Heart right ventricle (tissue), 16 donors: ENCODE results near the gene PPFIA2. TPM values are rescaled to one million over a fixed set of nuclear protein-coding genes. Genes with fewer than 3 reads are reported as not detected.

Source experiments
- ATAC-seq, 8 donors: fragments of 200-7000 bp; cut with Tn5 transposase; one replicate each; pipeline ENCODE4 v1.9.1; 2020; ENCODE audit warnings: mild to moderate bottlenecking in 8 of 8, moderate library complexity in 8 of 8, moderate number of reproducible peaks in 1 of 8
- DNase-seq, 2 donors: peaks; one replicate each; pipeline ENCODE4 v3.0.0-alpha.2; 2020
- H3K27ac ChIP-seq, 10 donors: fragments of 200-600 bp; sonication (generic) in 2 of 10; one replicate each; pipeline versions ENCODE4 v1.5.0 to v1.8.0; 2020 to 2022; ENCODE audit warnings: mild to moderate bottlenecking in 3 of 10
- H3K27me3 ChIP-seq, 7 donors: fragments of 200-600 bp; one replicate each; pipeline ENCODE4 v1.8.0; 2021 to 2022; ENCODE audit warnings: mild to moderate bottlenecking in 2 of 7
- H3K36me3 ChIP-seq, 9 donors: fragments of 200-600 bp; sonication (generic) in 1 of 9; one replicate each; pipeline versions ENCODE4 v1.5.0 to v1.8.0; 2020 to 2022; ENCODE audit warnings: mild to moderate bottlenecking in 2 of 9
- H3K4me1 ChIP-seq, 9 donors: fragments of 200-600 bp; sonication (generic) in 1 of 9; one replicate each; pipeline versions ENCODE4 v1.5.0 to v1.8.0; 2020 to 2022; ENCODE audit warnings: mild to moderate bottlenecking in 4 of 9
- H3K4me3 ChIP-seq, 10 donors: fragments of 200-600 bp; sonication (generic) in 2 of 10; one replicate each; pipeline versions ENCODE4 v1.5.0 to v1.8.0; 2020 to 2022; ENCODE audit warnings: mild to moderate bottlenecking in 7 of 10, moderate library complexity in 2 of 10
- H3K9me3 ChIP-seq, 11 donors: fragments of 200-600 bp in 10 of 11; sonication (generic) in 2 of 11; one replicate each; pipeline versions ENCODE4 v1.5.0 to v1.8.0; 2013 to 2022; ENCODE audit warnings: mild to moderate bottlenecking in 2 of 11, control low read depth in 1 of 11, moderate library complexity in 1 of 11
- WGBS, 2 donors: extraction: QIAGEN DNeasy Blood & Tissue Kit; methylation state at CpG; one replicate each; pipeline ENCODE4 v1.1.7; 2013; ENCODE audit warnings: inconsistent platforms in 1 of 2; 5-methylcytosine and 5-hydroxymethylcytosine counted together
- intact Hi-C, 10 donors: fragments of 100-400 bp; cut with DNase I; formaldehyde crosslinking; loops; one replicate each; pipeline versions ENCODE4 v1.11.1 to v1.14.2; 2022
- long read RNA-seq, 3 donors: library from polyadenylated mRNA; unstranded; transcript quantifications; one replicate each; pipeline ENCODE4 v2.0.0, GENCODE V29; 2020 to 2021
- polyA plus RNA-seq, 2 donors: library from polyadenylated mRNA; stranded (reverse); fragments of 200-250 nt; gene quantifications; one replicate each; pipeline ENCODE4 v1.2.3, GENCODE V29; 2013
- total RNA-seq, 10 donors: library from RNA; stranded (reverse); fragmentation: NEBNext Ultra II Directional in 3 of 10; extraction: Animal tissue kit (Norgen Biotek cat#: 25700) in 3 of 10; gene quantifications; one replicate each; pipeline versions ENCODE4 v1.2.1 to v1.2.4, GENCODE V29; 2021 to 2023
- TF ChIP-seq, protein P1 (sequence below), 9 donors: fragments of 200-600 bp; sonication (generic) in 2 of 9; IDR thresholded peaks; one replicate each; pipeline versions ENCODE4 v1.5.0 to v1.8.0; 2021 to 2022; ENCODE audit warnings: antibody characterized with exemption in 9 of 9, mild to moderate bottlenecking in 5 of 9, moderate library complexity in 1 of 9
- donor health status: Arrhythmogenic right ventricular cardiomyopathy.
- donor health status: ischemic (EF 13 %, LVEDD 7.1; RV severe dilation, severe dysfunction).
- donor health status: healthy with polysubstance abuse.
- donor health status: DM: no; HTN: yes; CAD: no.
- donor health status: DM: no; HTN: no; CAD: no.
- donor health status: ischemic (EF 25% LVEDD 6.9; RV normal size, moderate dysfunction).
- donor health status: ischemic (EF 25% LVEDD 5.7; RV mildly dilated, moderate dysfunction).
- donor health status: healthy.
- donor health status: DM: yes; HTN: yes; CAD: no.
- donor health status: Ischemic cardiomyopathy.
- donor health status: ischemic (EF 35%, LVEDD 5.7; RV mildly dilated, moderate dysfunction).
- donor health status: nonischemic (EF 11% LVEDD 7.7; RV severe dilation, severe dysfunction).
- donor health status: DM: yes; HTN: yes; CAD: no.
- donor health status: PGD.
- donor health status: ischemic (EF 29% LVEDD 5.4; RV normal size, mild dysfunction).
- donor health status: nonischemic (EF 23%, LVEDD 6.1; RV moderate dilation, normal function).

The PPFIA2 gene
- total RNA-seq (1 to 10 TPM in 2 of 10 donors, under 1 TPM in 7, not detected in 1; 0.28 to 1.3 (median 0.60) TPM), polyA plus RNA-seq (under 1 TPM; 0.15 to 0.32 TPM)
- long read RNA-seq, donor 1, partial matches to known transcripts: 0 of 1 reads
- long read RNA-seq, donor 1, other reads (novel, unspliced or antisense): 1 of 1 reads
- long read RNA-seq, donor 2, partial matches to known transcripts: 1 of 1 reads
- long read RNA-seq, donor 2, other reads (novel, unspliced or antisense): 0 of 1 reads
- long read RNA-seq, donor 3: 0 reads

DNA sequence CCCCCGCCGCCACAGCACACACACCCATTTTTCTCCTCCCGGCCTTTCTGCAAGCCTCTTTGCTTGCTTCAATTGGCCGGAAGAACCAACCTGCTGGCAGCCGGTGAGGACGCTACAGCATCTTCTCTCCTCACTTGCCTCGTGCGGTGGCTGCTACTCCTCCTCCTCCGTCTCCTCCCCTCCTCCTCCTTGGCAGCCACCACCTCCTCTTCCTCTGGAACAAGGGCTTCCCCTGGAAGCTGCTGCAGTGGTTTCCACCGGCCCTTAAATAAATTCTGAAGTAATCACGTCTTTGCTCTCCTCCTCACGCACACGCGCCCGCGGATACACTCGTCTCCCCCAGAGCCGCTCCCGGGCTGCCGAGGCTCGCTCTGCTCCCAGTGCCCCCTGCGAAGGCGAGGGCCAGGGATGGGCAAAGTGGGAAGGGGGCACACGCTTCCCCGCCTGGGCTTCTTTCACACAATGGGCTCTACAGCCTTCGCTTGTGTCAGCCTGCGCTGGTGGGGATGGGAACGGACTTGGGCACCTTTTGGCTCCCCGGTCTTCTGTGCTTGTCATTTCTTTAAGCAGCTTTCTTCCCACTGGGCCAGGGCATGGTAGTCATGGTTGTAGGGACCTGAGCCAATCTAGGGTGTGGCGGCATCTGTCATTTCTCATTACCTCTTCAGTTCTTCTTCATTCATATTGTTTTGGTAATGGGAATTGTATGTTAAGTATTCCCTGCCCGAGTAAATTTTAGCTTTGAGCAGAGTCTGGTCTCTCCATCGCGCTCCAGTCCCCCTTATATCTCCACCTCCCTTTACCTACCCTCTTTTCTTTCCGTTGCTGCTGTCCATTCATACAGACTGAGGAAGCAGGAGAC, at the start of gene PPFIA2:
Gene PPFIA2, minus strand, starts transcription at position 161 of the 862 bp plus-strand sequence.
- 5 to 7% methylated on average over 31 to 34 of the region's 34 CpGs for WGBS, 2 donors
- ATAC-seq (peak; percentile 63 to 86 (median 77)), DNase-seq (peak; percentile 17 to 31)
- Histone ChIP-seq H3K36me3 (no peaks in the 10 kb centered on the region), H3K4me3 (peak within 1 kb of the TSS; percentile 41 to 69 (median 57)), H3K4me1 (peaks cover 0 to 12% (median 9%) of the 10 kb centered on the region in 9 donors), H3K27ac (peak within 1 kb of the TSS in 1 of 10 donors; percentile 16), H3K9me3 (peaks cover 0 to 12% (median 0%) of the 10 kb centered on the region in 11 donors), H3K27me3 (peaks cover 0 to 38% (median 9%) of the 10 kb centered on the region in 7 donors)
- TF ChIP-seq, protein P1, sequence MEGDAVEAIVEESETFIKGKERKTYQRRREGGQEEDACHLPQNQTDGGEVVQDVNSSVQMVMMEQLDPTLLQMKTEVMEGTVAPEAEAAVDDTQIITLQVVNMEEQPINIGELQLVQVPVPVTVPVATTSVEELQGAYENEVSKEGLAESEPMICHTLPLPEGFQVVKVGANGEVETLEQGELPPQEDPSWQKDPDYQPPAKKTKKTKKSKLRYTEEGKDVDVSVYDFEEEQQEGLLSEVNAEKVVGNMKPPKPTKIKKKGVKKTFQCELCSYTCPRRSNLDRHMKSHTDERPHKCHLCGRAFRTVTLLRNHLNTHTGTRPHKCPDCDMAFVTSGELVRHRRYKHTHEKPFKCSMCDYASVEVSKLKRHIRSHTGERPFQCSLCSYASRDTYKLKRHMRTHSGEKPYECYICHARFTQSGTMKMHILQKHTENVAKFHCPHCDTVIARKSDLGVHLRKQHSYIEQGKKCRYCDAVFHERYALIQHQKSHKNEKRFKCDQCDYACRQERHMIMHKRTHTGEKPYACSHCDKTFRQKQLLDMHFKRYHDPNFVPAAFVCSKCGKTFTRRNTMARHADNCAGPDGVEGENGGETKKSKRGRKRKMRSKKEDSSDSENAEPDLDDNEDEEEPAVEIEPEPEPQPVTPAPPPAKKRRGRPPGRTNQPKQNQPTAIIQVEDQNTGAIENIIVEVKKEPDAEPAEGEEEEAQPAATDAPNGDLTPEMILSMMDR (IDR thresholded peaks at IDR 0.05): no peak
- intact Hi-C loops: no loop called here

DNA sequence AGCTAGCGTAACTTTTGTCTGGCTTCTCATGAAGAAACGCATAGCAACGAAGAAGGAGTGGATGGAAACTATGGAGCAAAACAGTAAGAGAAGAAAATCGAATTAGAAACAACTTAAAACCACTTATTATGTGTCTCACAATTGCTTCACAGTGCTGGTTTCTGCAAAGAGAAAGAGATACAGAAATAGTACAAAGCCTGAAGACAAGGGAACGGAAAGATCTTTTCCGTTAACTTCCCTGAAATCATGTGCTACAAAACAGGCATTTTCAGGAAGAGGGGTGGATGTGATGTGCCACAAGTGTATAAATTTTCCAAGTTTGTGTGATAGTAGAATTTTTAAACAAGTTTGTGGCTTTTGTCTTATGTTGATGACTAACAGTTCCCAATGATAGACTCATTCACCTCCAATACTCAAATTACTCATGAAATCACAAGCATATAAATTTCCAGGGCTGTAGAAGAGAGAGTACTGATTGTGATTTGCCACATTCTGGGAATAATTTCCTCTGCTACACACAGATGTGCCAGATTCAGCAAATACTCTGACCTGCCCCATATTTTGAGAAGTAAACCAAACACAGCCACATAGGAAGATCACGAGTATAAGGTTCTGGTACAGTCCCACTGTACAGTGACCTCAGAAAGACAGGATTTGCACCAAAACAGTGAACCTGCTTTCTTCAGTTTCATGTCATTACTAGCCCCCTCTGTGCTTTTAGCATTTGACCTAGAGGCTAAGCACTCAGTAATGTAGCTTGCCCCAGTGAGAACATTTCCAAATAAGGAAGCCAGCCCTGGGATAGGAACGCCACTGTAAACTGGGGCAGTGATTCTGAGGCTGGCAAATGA, 41.4 kb upstream of the PPFIA2 start:
- Histone ChIP-seq H3K9me3 (peaks cover 0 to 13% (median 0%) of the 10 kb centered on the region in 11 donors), H3K4me3 (no peak overlapping the region), H3K36me3 (no peaks in the 10 kb centered on the region), H3K4me1 (no peaks in the 10 kb centered on the region), H3K27me3 (peaks cover 0 to 13% (median 0%) of the 10 kb centered on the region in 7 donors), H3K27ac (no peak overlapping the region)
- intact Hi-C loops: no loop called here
- peak in 2 of 8 donors; percentile 37 to 51 for ATAC-seq
- TF ChIP-seq, protein P1 (IDR thresholded peaks at IDR 0.05): no peak
- 68 to 71% methylated on average over 8 of the region's 8 CpGs for WGBS, 2 donors
- no peak for DNase-seq

DNA sequence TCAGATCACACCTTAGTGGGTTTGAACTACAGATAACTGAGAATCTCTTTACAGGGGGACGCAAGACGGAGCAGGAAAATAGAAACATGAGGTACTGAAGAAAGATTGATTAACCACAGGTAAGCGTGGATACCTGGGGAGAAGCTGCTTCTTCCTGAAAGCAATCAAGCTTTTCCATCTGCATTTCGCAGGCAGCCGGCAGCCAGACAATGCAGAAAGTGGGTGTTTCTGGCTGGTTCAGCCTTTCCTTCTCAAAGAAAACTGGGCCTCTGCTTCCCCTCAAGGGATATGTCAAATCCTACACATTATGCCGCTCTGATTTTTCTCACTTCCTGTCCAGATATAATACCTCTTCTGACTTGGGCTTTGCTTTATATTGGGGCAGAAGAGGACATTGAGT, 39.1 kb upstream of the PPFIA2 start:
- H3K27ac ChIP-seq: no peak overlapping the region
- intact Hi-C loops: loop anchor here in 2 of 10 donors (10.0 kb wide), 1 partner anchor 153 kb away; no protein-coding TSS in a partner anchor
- DNase-seq (no peak), ATAC-seq (no peak)
- H3K36me3 ChIP-seq: no peaks in the 10 kb centered on the region
- no peaks in the 10 kb centered on the region for H3K4me1 ChIP-seq
- 61 to 72% methylated on average over 6 of the region's 6 CpGs for WGBS, 2 donors
- H3K27me3 ChIP-seq: peaks cover 0 to 8% (median 0%) of the 10 kb centered on the region in 7 donors
- H3K4me3 ChIP-seq: no peak overlapping the region
- no peaks in the 10 kb centered on the region for H3K9me3 ChIP-seq
- TF ChIP-seq, protein P1 (IDR thresholded peaks at IDR 0.05): no peak

DNA sequence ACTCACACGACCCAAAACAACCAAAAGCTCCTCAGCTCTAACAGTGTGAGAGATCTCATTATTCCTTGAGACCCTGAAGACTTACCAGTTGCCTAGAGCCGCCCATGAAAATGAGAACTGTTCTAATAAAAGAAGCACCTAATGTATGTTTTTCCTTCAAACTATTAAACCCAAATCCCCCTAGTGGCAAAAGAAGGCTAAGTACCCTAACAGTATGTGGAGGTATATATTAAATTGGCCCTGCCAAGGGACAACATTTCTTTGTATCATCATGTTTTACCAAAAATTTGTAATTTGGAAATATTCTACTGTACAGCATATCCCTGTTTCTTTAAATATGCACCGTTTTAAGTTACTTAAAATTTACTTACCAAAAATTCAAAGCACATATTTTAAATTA, 38.0 kb upstream of the PPFIA2 start:
- peaks cover 0 to 5% (median 0%) of the 10 kb centered on the region in 7 donors for H3K27me3 ChIP-seq
- intact Hi-C loops: loop anchor here in 2 of 10 donors (10.0 kb wide), 1 partner anchor 152 kb away; no protein-coding TSS in a partner anchor
- TF ChIP-seq, protein P1 (IDR thresholded peaks at IDR 0.05): peak in 2 of 9 donors; percentile 21 to 44
- no peaks in the 10 kb centered on the region for H3K4me1 ChIP-seq
- no peak for DNase-seq
- no peak overlapping the region for H3K4me3 ChIP-seq
- no peaks in the 10 kb centered on the region for H3K36me3 ChIP-seq
- 46 to 52% methylated on average over 3 of the region's 3 CpGs for WGBS, 2 donors
- no peak for ATAC-seq
- no peak overlapping the region for H3K27ac ChIP-seq
- no peaks in the 10 kb centered on the region for H3K9me3 ChIP-seq
